ENCODE measurements around the gene UFL1.

- TF ChIP-seq MAZ (IDR thresholded peaks at IDR 0.05; ENCODE audit: borderline replicate concordance, low read depth, low read length) (no peak), POLR2A (IDR thresholded peaks at IDR 0.05; ENCODE audit: low read depth, low read length) (no peak), CEBPB (IDR thresholded peaks at IDR 0.05; ENCODE audit: low read depth, low read length) (no peak)
- TF ChIP-seq, protein P1, sequence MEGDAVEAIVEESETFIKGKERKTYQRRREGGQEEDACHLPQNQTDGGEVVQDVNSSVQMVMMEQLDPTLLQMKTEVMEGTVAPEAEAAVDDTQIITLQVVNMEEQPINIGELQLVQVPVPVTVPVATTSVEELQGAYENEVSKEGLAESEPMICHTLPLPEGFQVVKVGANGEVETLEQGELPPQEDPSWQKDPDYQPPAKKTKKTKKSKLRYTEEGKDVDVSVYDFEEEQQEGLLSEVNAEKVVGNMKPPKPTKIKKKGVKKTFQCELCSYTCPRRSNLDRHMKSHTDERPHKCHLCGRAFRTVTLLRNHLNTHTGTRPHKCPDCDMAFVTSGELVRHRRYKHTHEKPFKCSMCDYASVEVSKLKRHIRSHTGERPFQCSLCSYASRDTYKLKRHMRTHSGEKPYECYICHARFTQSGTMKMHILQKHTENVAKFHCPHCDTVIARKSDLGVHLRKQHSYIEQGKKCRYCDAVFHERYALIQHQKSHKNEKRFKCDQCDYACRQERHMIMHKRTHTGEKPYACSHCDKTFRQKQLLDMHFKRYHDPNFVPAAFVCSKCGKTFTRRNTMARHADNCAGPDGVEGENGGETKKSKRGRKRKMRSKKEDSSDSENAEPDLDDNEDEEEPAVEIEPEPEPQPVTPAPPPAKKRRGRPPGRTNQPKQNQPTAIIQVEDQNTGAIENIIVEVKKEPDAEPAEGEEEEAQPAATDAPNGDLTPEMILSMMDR (conservative IDR thresholded peaks at IDR 0.05; ENCODE audit: low read depth, low read length), result no peak
Measured at GRCh38 chr6:96571551-96571950, 49.9 kb downstream of the UFL1 start.

Measured in IMR-90 (cell line).